Measurements from ENCODE around the gene PTPRD. TPM values are rescaled to one million over a fixed set of nuclear protein-coding genes. Genes with fewer than 3 reads are reported as not detected.

PTPRD gene
- total RNA-seq, 1 donor from 2014 or later: 109 TPM

DNA sequence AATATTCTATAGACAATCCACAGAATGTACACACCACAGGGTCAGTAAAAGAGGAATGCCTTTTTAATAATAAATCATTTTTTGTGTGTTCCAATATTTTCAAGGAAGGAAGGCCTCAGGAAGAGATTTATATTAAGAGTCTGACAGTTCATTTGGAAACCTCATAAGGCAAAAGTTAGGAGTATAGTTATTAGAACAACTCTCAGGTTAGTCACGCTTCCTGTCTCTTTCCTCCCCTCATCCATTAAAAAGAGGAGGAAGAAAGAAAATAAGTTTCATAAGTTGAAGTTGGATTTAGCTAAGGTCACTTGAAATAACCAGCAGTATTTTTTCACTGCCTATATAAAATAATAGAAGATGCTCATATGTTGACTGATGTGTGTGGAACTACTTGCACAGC lies 863.2 kb downstream of the PTPRD start:
- H3K9me3 Mint-ChIP-seq: no peaks in the 10 kb centered on the region
- TF ChIP-seq, protein P1, sequence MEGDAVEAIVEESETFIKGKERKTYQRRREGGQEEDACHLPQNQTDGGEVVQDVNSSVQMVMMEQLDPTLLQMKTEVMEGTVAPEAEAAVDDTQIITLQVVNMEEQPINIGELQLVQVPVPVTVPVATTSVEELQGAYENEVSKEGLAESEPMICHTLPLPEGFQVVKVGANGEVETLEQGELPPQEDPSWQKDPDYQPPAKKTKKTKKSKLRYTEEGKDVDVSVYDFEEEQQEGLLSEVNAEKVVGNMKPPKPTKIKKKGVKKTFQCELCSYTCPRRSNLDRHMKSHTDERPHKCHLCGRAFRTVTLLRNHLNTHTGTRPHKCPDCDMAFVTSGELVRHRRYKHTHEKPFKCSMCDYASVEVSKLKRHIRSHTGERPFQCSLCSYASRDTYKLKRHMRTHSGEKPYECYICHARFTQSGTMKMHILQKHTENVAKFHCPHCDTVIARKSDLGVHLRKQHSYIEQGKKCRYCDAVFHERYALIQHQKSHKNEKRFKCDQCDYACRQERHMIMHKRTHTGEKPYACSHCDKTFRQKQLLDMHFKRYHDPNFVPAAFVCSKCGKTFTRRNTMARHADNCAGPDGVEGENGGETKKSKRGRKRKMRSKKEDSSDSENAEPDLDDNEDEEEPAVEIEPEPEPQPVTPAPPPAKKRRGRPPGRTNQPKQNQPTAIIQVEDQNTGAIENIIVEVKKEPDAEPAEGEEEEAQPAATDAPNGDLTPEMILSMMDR (IDR thresholded peaks at IDR 0.05; ENCODE audit: unreplicated experiment): no peak
- H3K36me3 Mint-ChIP-seq: no peaks in the 10 kb centered on the region
- no peak overlapping the region for H3K27ac Mint-ChIP-seq
- no peak overlapping the region for H3K4me3 Mint-ChIP-seq
- peaks cover 6% of the 10 kb centered on the region for H3K4me1 Mint-ChIP-seq
- DNase-seq (ENCODE audit: low spot score in 2 of 2, unreplicated experiment in 2 of 2): no peak
- no peaks in the 10 kb centered on the region for H3K27me3 Mint-ChIP-seq (ENCODE audit: low read depth)

DNA sequence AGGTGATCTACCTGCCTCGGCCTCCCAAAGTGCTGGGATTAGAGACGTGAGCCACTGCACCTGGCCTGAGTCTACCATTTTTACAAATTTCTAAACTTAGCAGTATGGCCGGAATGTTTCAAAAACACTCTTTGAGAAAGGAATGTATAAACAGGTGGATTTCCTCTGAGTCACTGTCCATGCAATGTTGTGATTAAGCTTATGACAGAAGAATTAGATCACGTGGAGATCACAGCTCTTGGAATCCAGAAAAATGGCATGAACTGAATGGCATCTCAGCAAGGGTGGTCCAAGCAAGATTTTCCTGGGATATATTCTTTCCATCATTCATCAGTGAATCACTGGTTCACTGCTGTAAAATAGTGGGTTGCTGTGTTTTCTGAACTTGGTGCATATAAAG lies 865.0 kb downstream of the PTPRD start:
- no peaks in the 10 kb centered on the region for H3K36me3 Mint-ChIP-seq
- no peak overlapping the region for H3K4me3 Mint-ChIP-seq
- H3K9me3 Mint-ChIP-seq: no peaks in the 10 kb centered on the region
- TF ChIP-seq, protein P1 (IDR thresholded peaks at IDR 0.05; ENCODE audit: unreplicated experiment): no peak
- H3K27ac Mint-ChIP-seq: no peak overlapping the region
- DNase-seq (ENCODE audit: low spot score in 2 of 2, unreplicated experiment in 2 of 2): no peak
- peaks cover 2% of the 10 kb centered on the region for H3K4me1 Mint-ChIP-seq
- H3K27me3 Mint-ChIP-seq (ENCODE audit: low read depth): no peaks in the 10 kb centered on the region

DNA sequence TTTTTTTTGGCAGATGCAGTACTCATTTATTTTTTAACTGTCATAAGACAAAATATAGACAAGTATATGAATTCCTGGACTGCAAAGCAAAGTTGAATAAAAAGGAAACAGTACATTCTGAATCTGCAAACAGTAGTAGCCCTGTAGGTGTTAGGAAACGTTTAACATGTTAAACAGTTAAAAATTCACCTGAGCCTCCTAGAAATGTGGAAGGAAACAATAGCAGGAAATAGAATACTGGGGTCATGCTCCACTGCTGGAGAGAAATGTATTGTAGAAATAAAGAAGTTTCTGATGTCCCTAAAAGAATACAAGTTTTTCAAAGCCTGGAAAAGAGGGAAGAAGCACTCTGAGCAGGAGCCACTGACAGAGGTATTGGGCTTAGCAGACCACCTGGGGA lies 866.0 kb downstream of the PTPRD start:
- Mint-ChIP-seq H3K27me3 (ENCODE audit: low read depth) (no peaks in the 10 kb centered on the region), H3K36me3 (peaks cover 2% of the 10 kb centered on the region), H3K27ac (no peak overlapping the region), H3K4me3 (no peak overlapping the region), H3K9me3 (peaks cover 3% of the 10 kb centered on the region), H3K4me1 (no peaks in the 10 kb centered on the region)
- DNase-seq (ENCODE audit: low spot score in 2 of 2, unreplicated experiment in 2 of 2): no peak
- TF ChIP-seq, protein P1 (IDR thresholded peaks at IDR 0.05; ENCODE audit: unreplicated experiment): no peak

DNA sequence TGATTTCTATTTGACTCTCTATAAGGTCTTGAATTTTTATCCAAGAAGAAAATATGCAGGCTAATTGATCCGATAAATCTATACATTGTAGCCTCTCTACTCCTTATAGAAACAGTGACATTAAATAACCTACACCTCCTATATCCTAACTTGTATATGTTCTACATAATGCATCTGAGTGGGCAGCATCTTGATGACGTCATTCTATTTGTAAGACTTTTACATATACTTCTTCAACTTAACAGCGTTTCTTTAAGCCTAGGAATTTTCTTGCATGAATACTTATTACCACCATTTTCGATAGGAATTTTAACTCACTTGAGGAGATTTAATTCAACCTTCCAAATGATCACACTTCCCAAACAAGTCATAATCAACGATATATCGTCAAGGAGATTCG lies 869.0 kb downstream of the PTPRD start:
- Mint-ChIP-seq H3K9me3 (peaks cover 12% of the 10 kb centered on the region), H3K27ac (no peak overlapping the region), H3K36me3 (peaks cover 2% of the 10 kb centered on the region), H3K4me1 (no peaks in the 10 kb centered on the region), H3K27me3 (ENCODE audit: low read depth) (no peaks in the 10 kb centered on the region), H3K4me3 (no peak overlapping the region)
- TF ChIP-seq, protein P1 (IDR thresholded peaks at IDR 0.05; ENCODE audit: unreplicated experiment): no peak
- DNase-seq (ENCODE audit: low spot score in 2 of 2, unreplicated experiment in 2 of 2): no peak

DNA sequence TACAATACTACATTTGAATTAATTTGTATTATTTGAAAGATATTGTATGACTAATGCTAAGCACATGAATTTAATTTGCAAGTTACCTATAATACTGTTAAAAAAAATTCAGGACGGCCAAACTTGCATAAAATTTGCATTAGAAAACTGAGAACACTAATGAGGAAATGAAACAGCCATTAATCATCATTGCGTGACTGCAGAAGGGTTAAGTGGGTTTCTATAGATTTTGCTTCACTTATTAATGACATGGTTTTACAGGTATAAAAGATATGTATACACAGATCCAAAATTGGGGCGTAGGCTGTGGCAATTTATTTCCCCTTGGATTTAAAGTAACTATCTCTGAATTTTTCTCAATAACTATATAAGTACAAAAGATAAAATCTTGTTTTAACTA lies 882.6 kb downstream of the PTPRD start:
- no peak overlapping the region for H3K4me3 Mint-ChIP-seq
- H3K4me1 Mint-ChIP-seq: peaks cover 2% of the 10 kb centered on the region
- H3K27ac Mint-ChIP-seq: no peak overlapping the region
- DNase-seq (ENCODE audit: low spot score in 2 of 2, unreplicated experiment in 2 of 2): no peak
- no peaks in the 10 kb centered on the region for H3K27me3 Mint-ChIP-seq (ENCODE audit: low read depth)
- H3K9me3 Mint-ChIP-seq: no peaks in the 10 kb centered on the region
- TF ChIP-seq, protein P1 (IDR thresholded peaks at IDR 0.05; ENCODE audit: unreplicated experiment): no peak
- no peaks in the 10 kb centered on the region for H3K36me3 Mint-ChIP-seq

DNA sequence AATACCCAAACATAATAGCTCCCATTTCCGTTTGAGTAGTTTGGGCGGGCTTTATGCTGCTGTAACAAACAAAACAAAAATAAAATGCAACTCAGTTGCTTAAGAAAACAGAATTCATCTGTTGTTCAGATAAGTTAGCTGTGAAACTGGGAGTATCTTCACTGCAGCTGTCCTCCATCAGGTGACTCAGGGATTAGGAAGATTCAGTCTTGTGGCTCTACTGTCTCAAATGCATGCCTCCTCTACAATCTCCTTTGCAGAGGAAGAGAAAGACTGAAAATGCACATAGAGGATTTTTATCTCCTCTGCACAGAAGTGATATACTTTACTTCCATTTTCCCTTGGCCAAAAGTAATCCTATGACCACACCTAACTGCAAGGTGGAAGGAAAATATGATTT lies 883.7 kb downstream of the PTPRD start:
- Mint-ChIP-seq H3K36me3 (no peaks in the 10 kb centered on the region), H3K4me1 (peaks cover 2% of the 10 kb centered on the region)

More for the DNA sequence above, 883.7 kb downstream of the PTPRD start:
- Mint-ChIP-seq H3K27ac (no peak overlapping the region), H3K9me3 (no peaks in the 10 kb centered on the region), H3K27me3 (ENCODE audit: low read depth) (no peaks in the 10 kb centered on the region), H3K4me3 (no peak overlapping the region)
- DNase-seq (ENCODE audit: low spot score in 2 of 2, unreplicated experiment in 2 of 2): no peak
- TF ChIP-seq, protein P1 (IDR thresholded peaks at IDR 0.05; ENCODE audit: unreplicated experiment): no peak

Measured in mesothelial cell of epicardium (in vitro differentiated cells).